Measurements from ENCODE around the gene FAM168A. TPM values are rescaled to one million over a fixed set of nuclear protein-coding genes. Genes with fewer than 3 reads are reported as not detected.

FAM168A gene
- total and polyA plus RNA-seq, 2 experiments from 2014 or later: 6.3 to 24.5 TPM

GRCh38 chr11:73431396-73431795 is 166.5 kb downstream of the FAM168A start:
- H3K27me3 ChIP-seq: no peaks in the 10 kb centered on the region
- no peaks in the 10 kb centered on the region for H3K36me3 ChIP-seq (replicated peaks; ENCODE audit: insufficient read depth, low read depth)
- no peak overlapping the region for H3K27ac ChIP-seq
- H3K9me3 ChIP-seq (ENCODE audit: low read depth): no peaks in the 10 kb centered on the region
- TF ChIP-seq EZH2 (IDR thresholded peaks at IDR 0.05; ENCODE audit: borderline replicate concordance): no peak
- TF ChIP-seq EZH2phosphoT487 (IDR thresholded peaks at IDR 0.05; ENCODE audit: low read depth, severe bottlenecking, unreplicated experiment): no peak
- no peak for TF ChIP-seq CTCF (IDR thresholded peaks at IDR 0.05; ENCODE audit: poor library complexity)
- DNase-seq (ENCODE audit: low spot score): no peak
- no peak overlapping the region for H3K4me2 ChIP-seq
- H4K20me1 ChIP-seq (ENCODE audit: insufficient read depth, poor library complexity, severe bottlenecking): no peaks in the 10 kb centered on the region
- no peaks in the 10 kb centered on the region for H3K9me2 ChIP-seq (replicated peaks; ENCODE audit: insufficient read depth)
- no peaks in the 10 kb centered on the region for H3K79me2 ChIP-seq
- 88% methylated on average over 5 of the region's 5 CpGs for WGBS (ENCODE audit: low lambda C conversion rate, missing lambda C conversion rate)
- no peaks in the 10 kb centered on the region for H3K4me1 ChIP-seq (ENCODE audit: insufficient read depth)
- no peak overlapping the region for H3K4me3 ChIP-seq
- no peak overlapping the region for H2AFZ ChIP-seq

- H3K79me2 ChIP-seq: no peaks in the 10 kb centered on the region
- no peaks in the 10 kb centered on the region for H3K9me2 ChIP-seq (replicated peaks; ENCODE audit: insufficient read depth)
- no peaks in the 10 kb centered on the region for H3K9me3 ChIP-seq (ENCODE audit: low read depth)
- 100% methylated on average over 4 of the region's 4 CpGs for WGBS (ENCODE audit: low lambda C conversion rate, missing lambda C conversion rate)
- H3K4me1 ChIP-seq (ENCODE audit: insufficient read depth): no peaks in the 10 kb centered on the region
- H2AFZ ChIP-seq: no peak overlapping the region
- TF ChIP-seq EZH2phosphoT487 (IDR thresholded peaks at IDR 0.05; ENCODE audit: low read depth, severe bottlenecking, unreplicated experiment): no peak
- no peak for TF ChIP-seq CTCF (IDR thresholded peaks at IDR 0.05; ENCODE audit: poor library complexity)
- no peak for TF ChIP-seq EZH2 (IDR thresholded peaks at IDR 0.05; ENCODE audit: borderline replicate concordance)
- H3K27me3 ChIP-seq: no peaks in the 10 kb centered on the region
- no peak overlapping the region for H3K4me3 ChIP-seq
- no peaks in the 10 kb centered on the region for H4K20me1 ChIP-seq (ENCODE audit: insufficient read depth, poor library complexity, severe bottlenecking)
- no peak for DNase-seq (ENCODE audit: low spot score)
- H3K27ac ChIP-seq: no peak overlapping the region
- no peaks in the 10 kb centered on the region for H3K36me3 ChIP-seq (replicated peaks; ENCODE audit: insufficient read depth, low read depth)
- no peak overlapping the region for H3K4me2 ChIP-seq
These were observed 167.6 kb downstream of the FAM168A start for GRCh38 chr11:73430326-73430725.

- H3K4me1 ChIP-seq (ENCODE audit: insufficient read depth): no peaks in the 10 kb centered on the region
- DNase-seq (ENCODE audit: low spot score): no peak
- no peak overlapping the region for H3K4me3 ChIP-seq
- no peaks in the 10 kb centered on the region for H3K9me2 ChIP-seq (replicated peaks; ENCODE audit: insufficient read depth)
- 82% methylated on average over 5 of the region's 5 CpGs for WGBS (ENCODE audit: low lambda C conversion rate, missing lambda C conversion rate)
- TF ChIP-seq EZH2 (IDR thresholded peaks at IDR 0.05; ENCODE audit: borderline replicate concordance) (no peak), EZH2phosphoT487 (IDR thresholded peaks at IDR 0.05; ENCODE audit: low read depth, severe bottlenecking, unreplicated experiment) (no peak), CTCF (IDR thresholded peaks at IDR 0.05; ENCODE audit: poor library complexity) (no peak)
- H3K79me2 ChIP-seq: no peaks in the 10 kb centered on the region
- H3K4me2 ChIP-seq: no peak overlapping the region
- no peak overlapping the region for H2AFZ ChIP-seq
- H3K27me3 ChIP-seq: no peaks in the 10 kb centered on the region
- H4K20me1 ChIP-seq (ENCODE audit: insufficient read depth, poor library complexity, severe bottlenecking): no peaks in the 10 kb centered on the region
- H3K9me3 ChIP-seq (ENCODE audit: low read depth): no peaks in the 10 kb centered on the region
- H3K36me3 ChIP-seq (replicated peaks; ENCODE audit: insufficient read depth, low read depth): no peaks in the 10 kb centered on the region
- H3K27ac ChIP-seq: no peak overlapping the region
These were observed 168.7 kb downstream of the FAM168A start for GRCh38 chr11:73429121-73429750.
